Omental fat pad (tissue), 4 donors: ENCODE measurements around the gene UNC119. TPM values are rescaled to one million over a fixed set of nuclear protein-coding genes. Genes with fewer than 3 reads are reported as not detected.

Experiments used
- ATAC-seq: fragments of 150-250 bp; one replicate; pipeline ENCODE4 v1.9.1; 2016; ENCODE audit warnings: mild to moderate bottlenecking, moderate library complexity; ENCODE audit not compliant: low FRiP score
- DNase-seq: peaks from one replicate; pipeline ENCODE4 v3.0.0-alpha.2; 2019; ENCODE audit warnings: low spot score
- CTCF ChIP-seq, 3 donors: fragments of 450-650 bp; IDR thresholded peaks; one replicate each; pipeline ENCODE4 v1.5.1; 2016 to 2017; ENCODE audit warnings: antibody characterized with exemption in 3 of 3, mild to moderate bottlenecking in 3 of 3, moderate library complexity in 2 of 3
- total RNA-seq, 4 donors: library from RNA; depleted of rRNA; stranded (reverse); fragments of >200 nt; gene quantifications; one replicate each; pipeline ENCODE4 v1.1.0, GENCODE V29; 2016

The UNC119 gene
- total RNA-seq, 4 donors from 2014 or later: 16.8 to 32.6 (median 24.6) TPM

DNA sequence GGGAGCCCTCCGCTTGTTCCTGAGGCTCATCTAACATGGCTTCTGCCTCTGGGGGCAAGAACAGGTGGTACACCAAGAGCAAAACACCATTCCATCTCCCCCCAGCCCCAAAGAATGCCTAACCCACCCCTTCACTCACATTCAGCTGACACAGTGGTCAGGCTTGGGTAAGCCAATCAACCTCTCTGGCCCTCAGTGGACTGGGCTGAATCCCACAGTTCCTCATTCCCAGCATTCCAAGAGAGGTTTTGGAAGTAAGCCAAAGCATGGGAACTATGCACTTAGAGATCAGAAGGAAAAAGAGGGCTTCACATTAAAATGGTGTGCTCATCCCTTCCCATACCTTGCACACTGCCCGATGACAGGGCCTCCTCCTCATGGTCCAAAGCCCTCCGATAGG lies 11.1 kb upstream of the UNC119 start:
- DNase-seq (no peak), ATAC-seq (no peak)
- no peak for TF ChIP-seq CTCF (IDR thresholded peaks at IDR 0.05)

GRCh38 chr17:28555022-28555421 lies 2.6 kb upstream of the UNC119 start:
- no peak for ATAC-seq
- no peak for TF ChIP-seq CTCF (IDR thresholded peaks at IDR 0.05)
- no peak for DNase-seq

- DNase-seq (no peak), ATAC-seq (no peak)
- TF ChIP-seq CTCF (IDR thresholded peaks at IDR 0.05): no peak
These were observed 2.1 kb upstream of the UNC119 start for GRCh38 chr17:28554565-28554964.

DNA sequence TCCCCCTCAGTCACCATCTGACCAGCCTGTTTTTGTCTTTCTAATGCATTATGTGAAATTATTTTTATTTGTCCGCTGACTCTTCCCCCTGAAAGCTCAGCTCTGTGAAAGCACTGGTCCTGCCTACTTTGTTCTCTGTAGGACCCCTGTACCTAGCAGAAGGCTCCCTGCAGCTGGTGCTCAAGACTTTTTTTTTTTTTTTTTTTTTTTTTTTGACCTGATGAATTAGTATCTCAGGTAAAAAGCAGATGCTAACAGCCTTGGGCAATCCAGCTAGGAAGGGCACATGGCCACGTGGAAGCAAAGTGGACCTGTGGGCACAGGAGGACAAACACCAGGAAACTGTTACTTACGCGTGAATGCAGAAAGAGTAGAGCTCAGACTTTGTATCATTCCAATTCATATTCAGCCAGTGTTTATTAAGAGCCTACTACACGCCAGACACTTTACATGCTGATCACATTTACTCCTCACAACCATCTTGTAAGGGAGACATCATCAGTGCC lies 629 bp upstream of the UNC119 start:
- no peak for TF ChIP-seq CTCF (IDR thresholded peaks at IDR 0.05)

GRCh38 chr17:28551421-28552175 lies 826 bp downstream of the UNC119 start:
- TF ChIP-seq CTCF (IDR thresholded peaks at IDR 0.05): no peak
- no peak for ATAC-seq
- no peak for DNase-seq

More for the DNA sequence above, 629 bp upstream of the UNC119 start:
- ATAC-seq (no peak), DNase-seq (no peak)

- DNase-seq: no peak
- ATAC-seq: no peak
- TF ChIP-seq CTCF (IDR thresholded peaks at IDR 0.05): no peak
These were observed 1.6 kb downstream of the UNC119 start for GRCh38 chr17:28550858-28551257.
